Measurements from ENCODE around the gene STK24.

DNA sequence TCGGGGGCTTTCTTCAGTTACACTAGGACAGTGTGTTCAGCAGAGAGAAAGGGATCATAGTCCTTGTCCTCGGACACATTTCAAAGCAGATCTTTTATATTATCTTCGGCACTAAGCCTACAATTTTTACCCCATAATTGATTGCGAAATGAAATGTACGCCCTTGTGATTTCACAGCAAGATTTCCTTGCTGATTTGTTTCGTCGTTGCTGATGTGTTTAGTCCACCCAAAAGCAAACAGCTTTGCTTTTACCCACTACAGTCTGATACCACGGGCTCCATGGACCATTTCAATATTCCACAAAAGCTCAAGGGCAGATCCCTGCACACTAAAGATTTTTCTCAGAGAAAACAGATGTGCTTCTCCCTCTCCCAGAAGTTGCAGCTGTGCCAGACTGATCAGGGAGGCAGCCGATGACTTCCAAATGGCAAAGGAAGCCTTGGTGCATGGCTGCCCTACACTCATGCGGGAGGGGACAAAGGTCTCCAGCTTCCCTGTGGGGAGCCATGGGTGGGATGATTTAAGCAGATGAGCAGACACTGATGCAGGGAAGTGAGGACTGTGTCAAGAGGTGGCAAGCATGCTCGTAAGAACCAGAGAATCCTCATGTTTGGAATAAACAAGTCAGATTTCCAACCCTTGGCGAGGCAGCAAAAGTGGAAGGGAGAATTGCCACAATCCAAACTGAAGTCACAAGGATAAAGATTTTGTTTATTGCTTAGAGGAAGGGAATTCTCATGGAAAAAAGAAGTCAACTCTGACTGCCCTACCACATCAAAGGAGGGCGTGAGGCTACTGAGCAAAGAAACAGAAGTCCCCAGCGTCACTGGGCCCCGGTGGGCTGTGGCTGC is 81.1 kb downstream of the STK24 start:
- TF ChIP-seq, protein P1, sequence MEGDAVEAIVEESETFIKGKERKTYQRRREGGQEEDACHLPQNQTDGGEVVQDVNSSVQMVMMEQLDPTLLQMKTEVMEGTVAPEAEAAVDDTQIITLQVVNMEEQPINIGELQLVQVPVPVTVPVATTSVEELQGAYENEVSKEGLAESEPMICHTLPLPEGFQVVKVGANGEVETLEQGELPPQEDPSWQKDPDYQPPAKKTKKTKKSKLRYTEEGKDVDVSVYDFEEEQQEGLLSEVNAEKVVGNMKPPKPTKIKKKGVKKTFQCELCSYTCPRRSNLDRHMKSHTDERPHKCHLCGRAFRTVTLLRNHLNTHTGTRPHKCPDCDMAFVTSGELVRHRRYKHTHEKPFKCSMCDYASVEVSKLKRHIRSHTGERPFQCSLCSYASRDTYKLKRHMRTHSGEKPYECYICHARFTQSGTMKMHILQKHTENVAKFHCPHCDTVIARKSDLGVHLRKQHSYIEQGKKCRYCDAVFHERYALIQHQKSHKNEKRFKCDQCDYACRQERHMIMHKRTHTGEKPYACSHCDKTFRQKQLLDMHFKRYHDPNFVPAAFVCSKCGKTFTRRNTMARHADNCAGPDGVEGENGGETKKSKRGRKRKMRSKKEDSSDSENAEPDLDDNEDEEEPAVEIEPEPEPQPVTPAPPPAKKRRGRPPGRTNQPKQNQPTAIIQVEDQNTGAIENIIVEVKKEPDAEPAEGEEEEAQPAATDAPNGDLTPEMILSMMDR (conservative IDR thresholded peaks at IDR 0.05; ENCODE audit: low read length): no peak
- no peak for TF ChIP-seq EZH2phosphoT487 (IDR thresholded peaks at IDR 0.05; ENCODE audit: borderline replicate concordance)

Measured in Loucy (cell line).